B cell (primary cell): ENCODE results near the gene COL25A1. TPM values are rescaled to one million over a fixed set of nuclear protein-coding genes. Genes with fewer than 3 reads are reported as not detected.

Source experiments
- ATAC-seq: fragments of 200-7000 bp; cut with Tn5 transposase; one replicate; pipeline ENCODE4 v1.10.0; 2021; ENCODE audit warnings: low read depth, mild to moderate bottlenecking, moderate number of reproducible peaks, moderate library complexity
- CTCF ChIA-PET: fragments of 350-600 bp; sonication (Branson Sonifier 250); formaldehyde crosslinking; loops from one replicate; lab custom pipeline; 2021; ENCODE audit warnings: antibody characterized with exemption, inconsistent platforms; lab: Charles Lee
- POLR2A ChIA-PET: fragments of 350-600 bp; sonication (Branson Sonifier 250); formaldehyde crosslinking; loops from one replicate; lab custom pipeline; 2021; ENCODE audit warnings: antibody characterized with exemption; lab: Charles Lee
- DNase-seq: peaks from one replicate; pipeline ENCODE4 v3.0.0; 2013
- H2AFZ ChIP-seq: 2 replicates; pipeline ENCODE4 v1.6.1; 2012; ENCODE audit warnings: mild to moderate bottlenecking, low read depth, low read length; ENCODE audit not compliant: insufficient read depth, poor library complexity, severe bottlenecking
- H3K27ac ChIP-seq, 2 donors: 1 replicate in 1 of 2; 2 replicates in 1 of 2; pipeline ENCODE4 v1.5.1; 2012 to 2013; ENCODE audit warnings: low read length in 2 of 2, mild to moderate bottlenecking in 2 of 2, moderate library complexity in 1 of 2
- H3K27me3 ChIP-seq, 4 experiments: fragments of 200-600 bp in 1 of 4; sonication (generic) in 1 of 4; replicated peaks in 1 of 4; 1 replicate in 2 of 4; 2 replicates in 2 of 4; pipeline versions ENCODE4 v1.6.1 to v1.7.0; 2013 to 2016; ENCODE audit warnings: low read length in 3 of 4, mild to moderate bottlenecking in 2 of 4, mixed read lengths in 1 of 4, moderate library complexity in 1 of 4; ENCODE audit not compliant: insufficient read depth in 4 of 4, control insufficient read depth in 3 of 4; ENCODE audit errors: control extremely low read depth in 1 of 4
- H3K36me3 ChIP-seq, 2 experiments: replicated peaks in 1 of 2; 1 replicate in 1 of 2; 2 replicates in 1 of 2; pipeline versions ENCODE4 v1.6.1 to v1.7.1; 2013; ENCODE audit warnings: low read length in 1 of 2; ENCODE audit not compliant: insufficient read depth in 2 of 2, control insufficient read depth in 1 of 2; ENCODE audit errors: control extremely low read depth in 1 of 2, extremely low read depth in 1 of 2
- H3K4me1 ChIP-seq, 2 donors: fragments of 200-600 bp in 1 of 2; sonication (generic) in 1 of 2; 1 replicate in 1 of 2; 2 replicates in 1 of 2; pipeline versions ENCODE4 v1.5.1 to v1.6.1; 2013 to 2017; ENCODE audit warnings: low read length in 2 of 2; ENCODE audit not compliant: control insufficient read depth in 2 of 2, insufficient read depth in 2 of 2
- H3K4me2 ChIP-seq: replicated peaks from 2 replicates; pipeline ENCODE3; 2012; ENCODE audit warnings: mild to moderate bottlenecking, low read depth, low read length; ENCODE audit not compliant: poor library complexity, severe bottlenecking
- H3K4me3 ChIP-seq, 5 experiments: fragments of 200-600 bp in 1 of 5; sonication (generic) in 1 of 5; 1 replicate in 3 of 5; 2 replicates in 2 of 5; pipeline versions ENCODE4 v1.5.1 to v1.7.0; 2011 to 2016; ENCODE audit warnings: low read length in 4 of 5, mild to moderate bottlenecking in 4 of 5, low read depth in 2 of 5, control low read depth in 1 of 5, moderate library complexity in 1 of 5; ENCODE audit not compliant: insufficient read depth in 1 of 5; ENCODE audit errors: control extremely low read depth in 1 of 5, extremely low read depth in 1 of 5
- H3K79me2 ChIP-seq: fragments of 200-600 bp; sonication (generic); one replicate; pipeline ENCODE4 v1.6.0; 2016; ENCODE audit warnings: low read length; ENCODE audit not compliant: control insufficient read depth, insufficient read depth
- H3K9ac ChIP-seq: fragments of 200-600 bp; sonication (generic); 2 replicates; pipeline ENCODE4 v1.6.1; 2017; ENCODE audit warnings: mild to moderate bottlenecking, low read length, moderate library complexity
- H3K9me3 ChIP-seq, 3 donors: one replicate each; pipeline versions ENCODE4 v1.6.1 to v1.7.1; 2013; ENCODE audit warnings: low read length in 2 of 3; ENCODE audit not compliant: control insufficient read depth in 2 of 3, insufficient read depth in 1 of 3; ENCODE audit errors: control extremely low read depth in 1 of 3
- H4K20me1 ChIP-seq: 2 replicates; pipeline ENCODE4 v1.6.0; 2012; ENCODE audit warnings: mild to moderate bottlenecking, low read length; ENCODE audit not compliant: insufficient read depth, control insufficient read depth, poor library complexity, severe bottlenecking
- H3K27ac Mint-ChIP-seq: one replicate; pipeline ENCODE4 v1.8.0; 2021; ENCODE audit warnings: mixed read lengths
- H3K27me3 Mint-ChIP-seq: one replicate; pipeline ENCODE4 v1.8.0; 2021; ENCODE audit warnings: mixed read lengths
- H3K4me1 Mint-ChIP-seq: one replicate; pipeline ENCODE4 v1.8.0; 2021; ENCODE audit warnings: mixed read lengths
- H3K4me3 Mint-ChIP-seq: one replicate; pipeline ENCODE4 v1.8.0; 2021; ENCODE audit warnings: mixed read lengths
- H3K9me3 Mint-ChIP-seq: one replicate; pipeline ENCODE4 v1.8.0; 2022; ENCODE audit warnings: mixed read lengths; ENCODE audit not compliant: insufficient read depth
- CTCF ChIP-seq: fragments of 200-600 bp; IDR thresholded peaks from one replicate; pipeline ENCODE4 v1.8.0; 2022; ENCODE audit warnings: antibody characterized with exemption, mild to moderate bottlenecking
- EZH2 ChIP-seq: IDR thresholded peaks from 2 replicates; pipeline ENCODE4 v1.6.1; 2012; ENCODE audit warnings: borderline replicate concordance, low read depth, mild to moderate bottlenecking, moderate library complexity, low read length; ENCODE audit not compliant: insufficient read depth, poor library complexity, severe bottlenecking
- WGBS: methylation state at CpG from one replicate; pipeline ENCODE4 v1.1.5; 2013; ENCODE audit warnings: missing lambda C conversion rate; ENCODE audit not compliant: insufficient coverage; 5-methylcytosine and 5-hydroxymethylcytosine counted together
- intact Hi-C: fragments of 100-400 bp; cut with micrococcal nuclease; formaldehyde crosslinking; loops from one replicate; pipeline ENCODE4 v1.10.0; 2022
- polyA plus RNA-seq: library from polyadenylated mRNA; depleted of rRNA; stranded (reverse); fragments of >200 nt; gene quantifications from 2 replicates; pipeline ENCODE4 v1.2.3, GENCODE V29; 2012
- total RNA-seq, 2 donors: library from RNA; stranded (reverse); fragments of 120-200 nt in 1 of 2; gene quantifications; 1 replicate in 1 of 2; 2 replicates in 1 of 2; pipeline versions ENCODE4 v1.2.3 to v1.2.4, GENCODE V29; 2013 to 2022

COL25A1 gene
- total and polyA plus RNA-seq, 2 donors (not counting 1 experiment from before 2014, with no cell fraction given), result not detected

DNA sequence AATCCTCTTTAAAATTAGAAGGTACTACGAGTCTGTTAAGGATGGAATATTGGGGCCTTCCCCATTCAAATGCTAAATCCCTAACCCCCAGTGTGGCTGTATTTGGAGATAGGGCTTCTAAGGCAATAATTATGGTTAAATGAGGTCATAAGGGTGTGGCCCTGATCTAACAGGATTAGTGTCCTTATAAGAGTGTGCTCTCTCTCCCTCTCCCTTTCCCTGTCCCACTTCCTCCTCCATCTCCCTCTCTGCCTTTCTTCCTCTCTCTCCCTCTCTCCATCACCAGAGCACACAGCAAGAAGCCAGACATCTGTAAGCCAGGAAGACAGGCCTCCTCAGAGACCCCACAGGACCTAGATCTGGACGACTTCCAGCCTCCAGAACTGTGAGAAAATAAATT, 116.9 kb downstream of the COL25A1 start:
- Histone ChIP-seq H3K9me3 (no peaks in the 10 kb centered on the region), H2AFZ (no peak overlapping the region), H3K79me2 (no peaks in the 10 kb centered on the region), H3K27me3 (no peaks in the 10 kb centered on the region), H3K4me1 (no peaks in the 10 kb centered on the region), H3K4me3 (no peak overlapping the region), H3K9ac (no peak overlapping the region), H3K4me2 (no peak overlapping the region), H3K27ac (no peak overlapping the region), H3K36me3 (no peaks in the 10 kb centered on the region), H4K20me1 (no peaks in the 10 kb centered on the region)
- no CpG with 5 or more reads among the region's 2 CpGs for WGBS
- Mint-ChIP-seq H3K27me3 (peaks cover 4% of the 10 kb centered on the region), H3K4me1 (no peaks in the 10 kb centered on the region), H3K4me3 (no peak overlapping the region), H3K27ac (no peak overlapping the region), H3K9me3 (peaks cover 2% of the 10 kb centered on the region)
- DNase-seq (no peak), ATAC-seq (no peak)
- CTCF ChIA-PET, result no interaction called here
- POLR2A ChIA-PET, result no interaction called here
- TF ChIP-seq EZH2 (no peak), CTCF (no peak)
- intact Hi-C loops, result no loop called here

- H3K36me3 ChIP-seq, result no peaks in the 10 kb centered on the region
- Mint-ChIP-seq H3K27ac (no peak overlapping the region), H3K27me3 (peaks cover 4% of the 10 kb centered on the region), H3K4me3 (no peak overlapping the region), H3K4me1 (no peaks in the 10 kb centered on the region), H3K9me3 (peaks cover 2% of the 10 kb centered on the region)
- no peak overlapping the region for H3K4me3 ChIP-seq
- no peaks in the 10 kb centered on the region for H3K9me3 ChIP-seq
- H2AFZ ChIP-seq, result no peak overlapping the region
- POLR2A ChIA-PET, result no interaction called here
- intact Hi-C loops, result no loop called here
- no peak overlapping the region for H3K4me2 ChIP-seq
- no peak overlapping the region for H3K9ac ChIP-seq
- no peaks in the 10 kb centered on the region for H3K4me1 ChIP-seq
- H3K27me3 ChIP-seq, result no peaks in the 10 kb centered on the region
- no peak for DNase-seq
- H4K20me1 ChIP-seq, result no peaks in the 10 kb centered on the region
- no peak for ATAC-seq
- H3K79me2 ChIP-seq, result no peaks in the 10 kb centered on the region
- no peak overlapping the region for H3K27ac ChIP-seq
- WGBS, result 77% methylated on average over 3 of the region's 3 CpGs
- CTCF ChIA-PET, result no interaction called here
- TF ChIP-seq CTCF (no peak), EZH2 (no peak)
Observed at GRCh38 chr4:109184491-109184961, 117.9 kb downstream of the COL25A1 start.
